MM.1S (cell line): Measurements from ENCODE around the gene AKR1C4.

Source experiments
- CTCF ChIP-seq: fragments of 300-600 bp; sonication (generic); IDR thresholded peaks from 2 replicates; pipeline ENCODE4 v1.5.1; 2016; ENCODE audit warnings: antibody characterized with exemption, low read length, mixed read lengths
- EZH2phosphoT487 ChIP-seq: fragments of 300-600 bp; sonication (generic); IDR thresholded peaks from 2 replicates; pipeline ENCODE4 v1.6.1; 2018; ENCODE audit warnings: antibody characterized with exemption, low read length

- TF ChIP-seq EZH2phosphoT487 (no peak), CTCF (no peak)
Measured at GRCh38 chr10:5229019-5229418, 32.4 kb downstream of the AKR1C4 start.
